Activated naive CD8-positive, alpha-beta T cell treated with anti-CD3 and anti-CD28 coated beads for 36 hours (primary cell): ENCODE data around the gene ST8SIA1. TPM values are rescaled to one million over a fixed set of nuclear protein-coding genes. Genes with fewer than 3 reads are reported as not detected.
"Not testable (repeated sequence)": the region's sequence is repeated elsewhere in the genome, so short reads cannot be mapped to it uniquely, and the experiment has no call there.

Experiments
- DNase-seq: peaks from one replicate; pipeline ENCODE4 v3.0.0; 2021
- H3K27ac Mint-ChIP-seq: one replicate; pipeline ENCODE4 v1.8.0; 2022; ENCODE audit warnings: mild to moderate bottlenecking, moderate library complexity, mixed read lengths
- H3K27me3 Mint-ChIP-seq: one replicate; pipeline ENCODE4 v1.8.0; 2022; ENCODE audit warnings: mild to moderate bottlenecking, mixed read lengths
- H3K36me3 Mint-ChIP-seq: one replicate; pipeline ENCODE4 v1.8.0; 2021; ENCODE audit warnings: mild to moderate bottlenecking, mixed read lengths
- H3K4me1 Mint-ChIP-seq: one replicate; pipeline ENCODE4 v1.8.0; 2021; ENCODE audit warnings: mixed read lengths
- H3K4me3 Mint-ChIP-seq: one replicate; pipeline ENCODE4 v1.8.0; 2022; ENCODE audit warnings: mild to moderate bottlenecking, moderate library complexity, mixed read lengths
- H3K9me3 Mint-ChIP-seq: one replicate; pipeline ENCODE4 v1.8.0; 2022; ENCODE audit warnings: mixed read lengths
- total RNA-seq, 2 experiments: library from RNA; stranded (reverse); gene quantifications; one replicate each; pipeline ENCODE4 v1.2.3, GENCODE V29; 2021

Gene ST8SIA1
- total RNA-seq, 2 experiments from 2014 or later: 0.28 to 0.49 TPM

- H3K36me3 Mint-ChIP-seq: no peaks in the 10 kb centered on the region
- H3K4me1 Mint-ChIP-seq: peaks cover 32% of the 10 kb centered on the region
- peaks cover 4% of the 10 kb centered on the region for H3K9me3 Mint-ChIP-seq
- no peak overlapping the region for H3K4me3 Mint-ChIP-seq
- no peaks in the 10 kb centered on the region for H3K27me3 Mint-ChIP-seq
- peak; percentile 2 for DNase-seq
- H3K27ac Mint-ChIP-seq: peak overlapping the region; percentile 67
Measured at GRCh38 chr12:22160396-22161003, 174.0 kb downstream of the ST8SIA1 start.

DNA sequence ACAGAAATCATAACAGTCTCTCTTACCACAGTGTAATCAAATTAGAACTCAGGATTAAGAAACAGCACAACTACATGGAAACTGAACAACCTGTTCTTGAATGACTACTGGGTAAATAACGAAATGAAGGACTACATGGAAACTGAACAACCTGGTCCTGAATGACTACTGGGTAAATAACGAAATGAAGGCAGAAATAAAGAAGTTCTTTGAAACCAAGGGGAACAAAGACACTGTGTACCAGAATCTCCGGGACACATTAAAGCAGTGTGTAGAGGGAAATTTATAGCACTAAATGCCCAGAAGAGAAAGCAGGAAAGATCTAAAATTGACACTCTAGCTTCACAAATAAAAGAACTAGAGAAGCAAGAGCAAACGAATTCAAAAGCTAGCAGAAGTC, 185.2 kb downstream of the ST8SIA1 start:
- H3K9me3 Mint-ChIP-seq: peaks cover 10% of the 10 kb centered on the region
- H3K27me3 Mint-ChIP-seq, H3K27ac Mint-ChIP-seq, H3K4me3 Mint-ChIP-seq, H3K36me3 Mint-ChIP-seq, H3K4me1 Mint-ChIP-seq, DNase-seq: not testable (repeated sequence)

GRCh38 chr12:22146686-22147085, 187.8 kb downstream of the ST8SIA1 start:
- not testable (repeated sequence) for H3K27ac Mint-ChIP-seq, H3K9me3 Mint-ChIP-seq, H3K36me3 Mint-ChIP-seq, H3K27me3 Mint-ChIP-seq, H3K4me1 Mint-ChIP-seq, H3K4me3 Mint-ChIP-seq
- DNase-seq: peak; percentile 12

Other genes with a start within 250 kb of the ST8SIA1 start
- gene C2CD5, start 209.8 kb upstream of the ST8SIA1 start, total RNA-seq: 10 to 100 TPM; 29.7 to 31.1 TPM